ENCODE measurements around the gene USO1.

USO1 gene

DNA sequence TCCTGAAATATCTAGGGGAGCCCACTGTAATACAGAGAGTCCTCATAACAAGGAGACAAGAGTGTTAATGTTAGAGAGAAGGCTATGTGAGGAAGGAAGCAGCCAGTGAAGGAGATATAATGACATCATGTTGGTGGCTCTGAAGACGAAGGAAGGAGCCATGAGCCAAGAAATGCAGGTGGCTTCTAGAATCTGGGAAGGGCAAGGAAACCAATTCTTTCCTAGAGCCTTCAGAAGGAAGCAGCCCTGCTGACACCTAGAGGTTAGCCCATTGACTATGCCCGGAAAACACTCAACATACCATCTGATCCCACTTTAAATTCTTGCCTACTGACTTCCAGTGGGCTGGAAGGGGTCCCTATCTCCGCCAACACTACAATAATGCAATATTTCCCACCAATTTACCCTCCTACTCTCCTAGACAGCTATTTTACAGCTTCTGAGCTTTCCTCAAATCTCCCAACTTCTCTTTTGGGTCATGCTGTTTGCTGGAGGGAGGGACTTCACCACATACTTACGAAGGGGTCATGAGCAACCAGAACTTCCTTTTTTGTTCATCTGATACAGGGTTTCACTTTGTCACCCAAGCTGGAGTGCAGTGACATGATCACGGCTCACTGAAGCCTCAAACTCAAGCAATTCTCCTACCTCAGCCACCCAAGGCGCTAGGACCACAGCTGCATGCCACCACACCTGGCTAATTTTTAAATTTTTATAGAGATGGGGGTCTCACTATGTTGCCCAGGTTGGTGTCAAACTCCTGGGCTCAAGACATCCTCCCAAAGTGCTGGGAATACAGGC is 26.0 kb upstream of the USO1 start:
- Histone ChIP-seq H3K36me3 (no peaks in the 10 kb centered on the region), H3K9me3 (no peaks in the 10 kb centered on the region), H3K4me3 (ENCODE audit: low read depth, low read length) (no peak overlapping the region), H3K4me1 (no peaks in the 10 kb centered on the region), H3K27me3 (no peaks in the 10 kb centered on the region)
- DNase-seq, result no peak
- TF ChIP-seq, protein P1, sequence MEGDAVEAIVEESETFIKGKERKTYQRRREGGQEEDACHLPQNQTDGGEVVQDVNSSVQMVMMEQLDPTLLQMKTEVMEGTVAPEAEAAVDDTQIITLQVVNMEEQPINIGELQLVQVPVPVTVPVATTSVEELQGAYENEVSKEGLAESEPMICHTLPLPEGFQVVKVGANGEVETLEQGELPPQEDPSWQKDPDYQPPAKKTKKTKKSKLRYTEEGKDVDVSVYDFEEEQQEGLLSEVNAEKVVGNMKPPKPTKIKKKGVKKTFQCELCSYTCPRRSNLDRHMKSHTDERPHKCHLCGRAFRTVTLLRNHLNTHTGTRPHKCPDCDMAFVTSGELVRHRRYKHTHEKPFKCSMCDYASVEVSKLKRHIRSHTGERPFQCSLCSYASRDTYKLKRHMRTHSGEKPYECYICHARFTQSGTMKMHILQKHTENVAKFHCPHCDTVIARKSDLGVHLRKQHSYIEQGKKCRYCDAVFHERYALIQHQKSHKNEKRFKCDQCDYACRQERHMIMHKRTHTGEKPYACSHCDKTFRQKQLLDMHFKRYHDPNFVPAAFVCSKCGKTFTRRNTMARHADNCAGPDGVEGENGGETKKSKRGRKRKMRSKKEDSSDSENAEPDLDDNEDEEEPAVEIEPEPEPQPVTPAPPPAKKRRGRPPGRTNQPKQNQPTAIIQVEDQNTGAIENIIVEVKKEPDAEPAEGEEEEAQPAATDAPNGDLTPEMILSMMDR (IDR thresholded peaks at IDR 0.05; ENCODE audit: low read depth, low read length), result no peak

DNA sequence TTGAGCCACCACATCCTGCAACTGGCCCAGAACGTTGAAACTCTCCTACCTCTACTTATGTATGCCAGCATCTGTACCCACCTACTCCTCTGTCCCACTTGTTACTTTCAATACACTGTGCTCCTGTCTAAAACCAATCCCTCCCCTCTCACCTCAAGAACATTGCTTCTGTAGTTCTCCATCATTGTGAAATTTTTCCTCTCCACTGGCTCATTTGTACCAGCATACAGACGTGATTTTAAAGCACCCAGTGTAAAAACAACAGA is 25.5 kb upstream of the USO1 start:
- no peaks in the 10 kb centered on the region for H3K4me1 ChIP-seq
- TF ChIP-seq, protein P1 (IDR thresholded peaks at IDR 0.05; ENCODE audit: low read depth, low read length), result no peak
- H3K27me3 ChIP-seq, result no peaks in the 10 kb centered on the region
- no peak overlapping the region for H3K4me3 ChIP-seq (ENCODE audit: low read depth, low read length)
- H3K36me3 ChIP-seq, result no peaks in the 10 kb centered on the region
- no peaks in the 10 kb centered on the region for H3K9me3 ChIP-seq
- DNase-seq, result no peak

DNA sequence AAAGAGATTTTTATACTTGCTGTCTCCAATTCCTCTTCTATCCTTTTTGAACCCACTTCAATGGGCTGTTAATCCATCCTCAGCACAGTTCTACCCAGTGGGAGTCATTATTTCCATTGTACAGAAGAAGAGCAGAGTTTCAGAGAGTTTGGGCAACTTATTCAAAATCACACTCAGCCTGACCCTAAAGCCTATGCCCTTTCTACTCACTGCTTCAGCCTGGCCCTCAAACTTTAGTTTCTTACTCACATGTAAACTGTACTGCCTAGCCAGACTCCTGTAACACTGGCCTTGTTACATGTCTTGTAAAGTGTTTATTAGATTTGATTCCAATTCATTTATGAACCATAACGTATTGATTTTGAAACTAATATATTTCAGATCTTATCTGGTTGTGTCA is 25.1 kb upstream of the USO1 start:
- H3K4me1 ChIP-seq, result no peaks in the 10 kb centered on the region
- no peaks in the 10 kb centered on the region for H3K9me3 ChIP-seq
- DNase-seq, result no peak
- no peaks in the 10 kb centered on the region for H3K27me3 ChIP-seq
- TF ChIP-seq, protein P1 (IDR thresholded peaks at IDR 0.05; ENCODE audit: low read depth, low read length), result no peak
- H3K4me3 ChIP-seq (ENCODE audit: low read depth, low read length), result no peak overlapping the region
- H3K36me3 ChIP-seq, result no peaks in the 10 kb centered on the region

DNA sequence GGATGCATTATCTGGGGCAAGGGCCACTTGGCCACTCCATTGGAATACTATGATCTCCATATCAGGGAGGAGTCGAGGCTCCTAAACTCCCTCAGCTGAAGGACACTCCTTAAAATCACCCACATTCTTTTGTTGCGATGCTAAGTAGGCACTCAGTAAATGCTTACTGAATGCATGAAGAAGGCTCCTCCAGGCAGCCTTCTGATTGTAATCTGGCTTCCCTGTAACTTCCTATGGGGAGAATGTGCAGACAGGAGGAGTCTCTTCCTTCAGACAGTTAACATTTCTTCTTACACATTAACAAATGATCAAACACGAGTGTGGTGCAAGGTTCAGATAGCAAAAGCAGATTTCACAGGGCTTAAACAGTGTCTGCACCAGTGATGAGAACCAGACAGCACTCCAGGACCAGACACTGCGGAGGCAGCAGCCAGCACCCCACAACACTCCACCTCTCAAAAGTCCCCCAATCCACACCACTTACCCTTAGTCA is 21.4 kb upstream of the USO1 start:
- no peaks in the 10 kb centered on the region for H3K36me3 ChIP-seq
- H3K27me3 ChIP-seq, result no peaks in the 10 kb centered on the region
- no peaks in the 10 kb centered on the region for H3K4me1 ChIP-seq
- H3K9me3 ChIP-seq, result no peaks in the 10 kb centered on the region
- TF ChIP-seq, protein P1 (IDR thresholded peaks at IDR 0.05; ENCODE audit: low read depth, low read length), result no peak
- no peak overlapping the region for H3K4me3 ChIP-seq (ENCODE audit: low read depth, low read length)
- DNase-seq, result no peak

DNA sequence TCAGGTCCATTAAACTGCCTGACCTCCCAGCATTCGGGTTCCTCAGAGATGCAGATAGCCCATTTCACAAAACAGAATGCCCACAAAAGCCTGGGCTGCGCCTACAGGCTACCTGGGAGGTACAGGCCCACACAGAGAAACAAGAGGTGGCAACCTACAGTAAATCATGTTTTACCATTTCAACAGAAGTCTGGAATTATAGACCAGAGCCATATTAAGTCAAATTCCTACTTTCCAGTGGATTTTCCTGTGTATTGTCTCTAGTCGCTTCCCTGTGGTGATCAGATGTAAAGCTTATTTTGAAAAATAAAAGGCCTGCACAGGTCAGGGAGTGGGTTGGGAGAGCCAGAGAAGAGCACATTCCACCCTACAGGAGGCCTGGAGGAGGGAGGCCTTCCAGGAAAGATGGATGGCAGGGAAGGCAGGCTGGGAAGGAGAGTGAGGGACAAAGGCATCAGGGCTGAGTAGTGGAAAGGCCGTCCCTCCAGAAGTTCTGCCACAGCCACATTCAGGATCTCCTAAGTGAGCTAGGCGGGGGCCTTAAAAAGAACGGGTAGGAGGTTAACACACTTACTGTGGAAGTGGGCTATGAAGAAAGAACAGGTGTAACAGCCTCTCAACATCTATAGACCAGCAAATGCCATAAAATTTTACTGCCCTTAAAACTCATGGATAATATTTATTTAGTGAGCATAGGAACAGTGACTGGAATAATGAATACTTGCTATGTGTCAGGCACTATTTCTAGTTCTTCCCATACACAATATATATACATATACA is 19.0 kb upstream of the USO1 start:
- Histone ChIP-seq H3K4me1 (no peaks in the 10 kb centered on the region), H3K36me3 (no peaks in the 10 kb centered on the region), H3K9me3 (no peaks in the 10 kb centered on the region), H3K4me3 (ENCODE audit: low read depth, low read length) (no peak overlapping the region), H3K27me3 (no peaks in the 10 kb centered on the region)
- DNase-seq, result no peak
- TF ChIP-seq, protein P1 (IDR thresholded peaks at IDR 0.05; ENCODE audit: low read depth, low read length), result no peak

DNA sequence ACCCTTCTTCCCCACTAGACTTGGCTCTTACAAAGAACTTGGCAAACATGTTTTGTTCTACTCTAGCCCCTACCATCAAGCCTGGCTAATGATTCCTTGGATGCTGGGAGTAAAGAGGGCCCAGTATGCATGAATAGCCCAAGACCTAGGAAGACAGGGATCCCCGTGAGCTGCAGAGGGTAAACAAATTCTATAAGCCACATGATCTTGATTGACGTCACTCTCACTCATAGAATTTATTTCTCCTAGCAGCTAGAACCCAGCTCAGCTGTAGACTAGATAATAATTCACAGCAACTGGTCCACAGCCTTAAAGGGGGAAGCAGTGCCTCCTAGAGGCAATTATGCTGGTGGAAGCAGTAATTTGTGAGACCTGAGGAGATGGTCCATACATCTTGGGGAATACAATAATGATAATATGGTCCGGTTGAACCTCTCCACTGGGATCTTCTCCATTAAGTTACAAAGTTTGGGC is 16.1 kb upstream of the USO1 start:
- Histone ChIP-seq H3K36me3 (no peaks in the 10 kb centered on the region), H3K9me3 (no peaks in the 10 kb centered on the region), H3K4me1 (no peaks in the 10 kb centered on the region), H3K4me3 (ENCODE audit: low read depth, low read length) (no peak overlapping the region), H3K27me3 (no peaks in the 10 kb centered on the region)
- no peak for DNase-seq
- TF ChIP-seq, protein P1 (IDR thresholded peaks at IDR 0.05; ENCODE audit: low read depth, low read length), result peak; percentile 32; the same call in 1 of the 2 replicates
